Activated T-cell treated with anti-CD3 and anti-CD28 coated beads for 1 hour (primary cell): Measurements from ENCODE around the gene OSTM1.
"Not testable (repeated sequence)": the region's sequence is repeated elsewhere in the genome, so short reads cannot be mapped to it uniquely, and the experiment has no call there.

Experiments used
- DNase-seq: peaks from one replicate; pipeline ENCODE4 v3.0.0-alpha.2; 2020; ENCODE audit warnings: low read depth

Gene OSTM1

DNA sequence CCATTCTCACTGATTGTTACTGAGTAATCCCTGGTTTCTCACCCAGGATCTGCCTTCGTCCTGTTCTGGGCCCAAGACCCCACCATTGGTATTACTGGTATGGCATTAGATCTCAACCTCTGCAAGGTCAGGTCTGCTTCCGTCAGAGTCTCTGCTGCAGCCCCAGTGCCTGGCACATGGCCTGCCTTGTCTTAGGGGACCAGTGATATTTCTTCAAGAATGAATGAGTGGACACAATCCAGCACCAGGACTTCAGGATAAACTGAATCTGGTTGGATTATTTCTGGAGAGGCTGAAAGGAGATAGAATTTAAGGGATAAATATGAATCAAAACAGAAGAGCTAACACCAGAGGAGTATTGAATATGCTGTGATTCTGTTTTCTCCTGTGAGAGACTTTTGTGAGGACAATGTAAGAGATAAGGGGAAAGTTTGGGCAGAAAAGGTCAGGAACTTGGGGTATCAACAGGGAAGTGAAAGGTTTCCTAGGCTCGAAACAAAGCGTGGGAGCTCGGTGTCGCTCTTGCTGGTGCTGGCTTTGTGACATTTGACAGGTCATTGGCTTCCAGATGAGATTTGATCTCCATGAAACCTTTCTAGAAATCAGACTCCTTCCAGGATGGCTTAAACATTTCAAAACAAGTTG is 53.9 kb downstream of the OSTM1 start:
- DNase-seq = no peak

- DNase-seq = not testable (repeated sequence)
These were observed 58.3 kb downstream of the OSTM1 start for GRCh38 chr6:108016283-108016682.

DNA sequence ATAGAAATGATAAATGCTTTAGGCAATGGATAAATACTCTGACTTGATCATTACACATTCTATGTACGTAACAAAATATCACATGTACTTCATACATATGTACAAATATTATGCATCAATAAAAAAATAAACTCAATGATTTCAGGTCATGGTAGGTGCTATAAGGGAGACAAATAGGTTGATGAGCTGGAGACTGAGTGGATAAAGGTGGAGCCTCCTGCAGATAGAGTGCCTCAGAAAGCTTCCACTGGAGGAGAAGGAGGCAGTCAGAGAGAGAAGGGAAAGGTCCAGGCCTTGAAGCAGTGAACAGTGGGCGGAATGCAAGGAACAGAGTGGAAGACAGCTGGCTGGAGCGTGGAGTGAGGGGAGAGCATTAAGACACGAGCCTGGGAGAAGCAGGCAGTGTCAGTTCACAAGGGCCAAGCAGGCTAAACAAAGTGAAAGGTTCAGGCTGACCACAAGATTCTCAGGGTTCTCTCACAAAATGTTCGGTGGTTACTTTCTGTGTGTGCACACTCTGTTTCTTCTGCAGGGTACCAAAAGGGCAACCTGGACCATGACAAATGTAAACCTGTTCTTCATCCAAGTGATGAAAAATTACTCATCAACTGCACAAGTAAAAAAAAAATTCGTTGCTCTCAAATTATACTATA is 60.6 kb downstream of the OSTM1 start:
- no peak for DNase-seq

GRCh38 chr6:108009894-108010293 is 64.6 kb downstream of the OSTM1 start:
- no peak for DNase-seq

- not testable (repeated sequence) for DNase-seq
These were observed 65.3 kb downstream of the OSTM1 start for GRCh38 chr6:108009258-108009657.

GRCh38 chr6:108008363-108008762 is 66.2 kb downstream of the OSTM1 start:
- DNase-seq = no peak

GRCh38 chr6:108005961-108006360 is 68.6 kb downstream of the OSTM1 start:
- DNase-seq = no peak

DNA sequence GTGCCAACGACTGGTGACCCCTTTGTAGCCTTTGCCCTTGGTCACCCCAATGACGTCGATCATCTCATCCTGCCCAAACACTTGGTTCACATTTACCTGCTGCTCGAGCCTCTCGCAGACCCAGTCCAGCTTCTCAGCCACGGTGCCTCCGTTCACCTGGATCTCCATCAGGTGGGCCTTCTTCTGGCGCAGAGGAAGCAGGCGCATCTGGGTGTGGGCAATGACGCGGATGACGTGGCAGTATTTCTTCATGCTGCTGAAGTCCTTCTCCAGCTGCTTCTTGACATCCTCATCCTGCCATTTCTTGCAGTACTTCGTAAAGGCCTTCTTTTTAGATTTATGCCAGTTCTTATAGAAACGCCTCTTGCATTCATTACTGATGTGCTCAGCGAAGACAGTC is 69.7 kb downstream of the OSTM1 start:
- no peak for DNase-seq

GRCh38 chr6:108002365-108003221 is 71.9 kb downstream of the OSTM1 start:
- no peak for DNase-seq

GRCh38 chr6:108001696-108002231 is 72.8 kb downstream of the OSTM1 start:
- no peak for DNase-seq

- DNase-seq = not testable (repeated sequence)
These were observed 74.3 kb downstream of the OSTM1 start for GRCh38 chr6:108000259-108000658.

GRCh38 chr6:107999341-107999740 is 75.2 kb downstream of the OSTM1 start:
- DNase-seq = no peak

GRCh38 chr6:107991772-107992550 is 82.6 kb downstream of the OSTM1 start:
- DNase-seq = no peak
